ENCODE data around the gene GSDME. TPM values are rescaled to one million over a fixed set of nuclear protein-coding genes. Genes with fewer than 3 reads are reported as not detected.

Gene GSDME
- total and polyA plus RNA-seq, 10 of the 15 experiments (the other 5 are each of a cell fraction or from before 2014, with no cell fraction given) = 23.7 to 245 (median 128) TPM

DNA sequence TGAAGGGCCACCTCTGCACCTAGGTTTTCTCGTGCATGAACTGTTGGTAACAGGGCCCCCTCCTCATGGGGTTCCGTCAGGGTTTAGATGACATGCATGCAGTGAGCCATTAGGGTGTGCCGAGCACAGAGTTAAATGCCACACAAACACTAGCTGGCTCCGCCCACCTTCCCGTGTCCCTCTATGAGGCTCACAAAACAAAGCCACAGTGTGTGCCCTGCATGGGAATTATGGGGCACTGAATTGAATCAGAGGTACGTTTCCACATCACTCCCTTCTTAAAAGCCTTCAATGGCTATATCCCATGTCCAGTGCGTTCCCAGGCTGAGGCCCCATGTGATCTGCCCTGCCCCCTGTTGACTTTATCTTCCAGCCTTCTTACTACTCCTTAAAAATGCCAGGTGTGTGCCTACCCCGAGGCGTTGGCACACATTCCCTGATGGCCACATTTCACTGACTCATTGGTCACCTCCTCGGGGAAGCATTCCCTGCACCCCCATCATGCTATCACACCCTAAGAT is 35.7 kb downstream of the GSDME start (continued):
- TF ChIP-seq, protein P1, sequence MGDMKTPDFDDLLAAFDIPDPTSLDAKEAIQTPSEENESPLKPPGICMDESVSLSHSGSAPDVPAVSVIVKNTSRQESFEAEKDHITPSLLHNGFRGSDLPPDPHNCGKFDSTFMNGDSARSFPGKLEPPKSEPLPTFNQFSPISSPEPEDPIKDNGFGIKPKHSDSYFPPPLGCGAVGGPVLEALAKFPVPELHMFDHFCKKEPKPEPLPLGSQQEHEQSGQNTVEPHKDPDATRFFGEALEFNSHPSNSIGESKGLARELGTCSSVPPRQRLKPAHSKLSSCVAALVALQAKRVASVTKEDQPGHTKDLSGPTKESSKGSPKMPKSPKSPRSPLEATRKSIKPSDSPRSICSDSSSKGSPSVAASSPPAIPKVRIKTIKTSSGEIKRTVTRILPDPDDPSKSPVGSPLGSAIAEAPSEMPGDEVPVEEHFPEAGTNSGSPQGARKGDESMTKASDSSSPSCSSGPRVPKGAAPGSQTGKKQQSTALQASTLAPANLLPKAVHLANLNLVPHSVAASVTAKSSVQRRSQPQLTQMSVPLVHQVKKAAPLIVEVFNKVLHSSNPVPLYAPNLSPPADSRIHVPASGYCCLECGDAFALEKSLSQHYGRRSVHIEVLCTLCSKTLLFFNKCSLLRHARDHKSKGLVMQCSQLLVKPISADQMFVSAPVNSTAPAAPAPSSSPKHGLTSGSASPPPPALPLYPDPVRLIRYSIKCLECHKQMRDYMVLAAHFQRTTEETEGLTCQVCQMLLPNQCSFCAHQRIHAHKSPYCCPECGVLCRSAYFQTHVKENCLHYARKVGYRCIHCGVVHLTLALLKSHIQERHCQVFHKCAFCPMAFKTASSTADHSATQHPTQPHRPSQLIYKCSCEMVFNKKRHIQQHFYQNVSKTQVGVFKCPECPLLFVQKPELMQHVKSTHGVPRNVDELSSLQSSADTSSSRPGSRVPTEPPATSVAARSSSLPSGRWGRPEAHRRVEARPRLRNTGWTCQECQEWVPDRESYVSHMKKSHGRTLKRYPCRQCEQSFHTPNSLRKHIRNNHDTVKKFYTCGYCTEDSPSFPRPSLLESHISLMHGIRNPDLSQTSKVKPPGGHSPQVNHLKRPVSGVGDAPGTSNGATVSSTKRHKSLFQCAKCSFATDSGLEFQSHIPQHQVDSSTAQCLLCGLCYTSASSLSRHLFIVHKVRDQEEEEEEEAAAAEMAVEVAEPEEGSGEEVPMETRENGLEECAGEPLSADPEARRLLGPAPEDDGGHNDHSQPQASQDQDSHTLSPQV (IDR thresholded peaks at IDR 0.05) = no peak

- Histone ChIP-seq H3K9ac (ENCODE audit: control insufficient read depth, insufficient read depth, low read length) (no peak overlapping the region), H3K27ac (ENCODE audit: control insufficient read depth, insufficient read depth) (peak overlapping the region; percentile 20; the same call in 1 of the 2 replicates), H3K27me3 (replicated peaks in 1 of 2; ENCODE audit: control insufficient read depth in 2 of 2, insufficient read depth in 2 of 2, low read length in 1 of 2) (no peaks in the 10 kb centered on the region), H3K4me2 (ENCODE audit: control insufficient read depth, insufficient read depth) (no peak overlapping the region), H3K9me3 (replicated peaks; ENCODE audit: control insufficient read depth, insufficient read depth, low read length) (no peaks in the 10 kb centered on the region), H4K20me1 (ENCODE audit: control insufficient read depth, insufficient read depth) (no peaks in the 10 kb centered on the region), H3K4me1 (ENCODE audit: control insufficient read depth, insufficient read depth, low read length) (peaks cover 73% of the 10 kb centered on the region), H3K4me3 (no peak overlapping the region), H2AFZ (ENCODE audit: control insufficient read depth, low read depth, low read length) (no peak overlapping the region), H3K36me3 (ENCODE audit: control insufficient read depth in 2 of 2, insufficient read depth in 2 of 2, low read length in 1 of 2) (0 out of 4 replicates have a peak, but pooled peaks cover 0 to 3% of the 10 kb centered on the region in 2 experiments), H3K79me2 (ENCODE audit: control insufficient read depth, insufficient read depth, low read length) (peaks cover 19% of the 10 kb centered on the region)
- FAIRE-seq = no peak
- intact Hi-C loops (cut with micrococcal nuclease; ENCODE audit: unreplicated experiment) (no loop called here), in situ Hi-C loops (cut with MboI) (no loop called here)
- ChIA-PET RAD21 (ENCODE audit: unreplicated experiment) (interaction anchor here (0.6 to 1.2 kb wide), 2 partner anchors 36 to 191 kb away, joined by 3 to 4 read pairs; no protein-coding TSS in a partner anchor), CTCF (interaction anchor here (0.7 to 1.0 kb wide), 4 partner anchors 126 to 378 kb away, joined by 3 to 4 read pairs (median 3); no protein-coding TSS in a partner anchor), SMC1A (ENCODE audit: uncharacterized antibody, unreplicated experiment) (interaction anchor here (0.9 to 5.0 kb wide), 2 partner anchors 35 to 47 kb away, joined by 3 to 21 read pairs; no protein-coding TSS in a partner anchor), POLR2A (interaction anchor here (0.6 to 1.0 kb wide), 2 partner anchors 397 to 1033 kb away, joined by 4 read pairs; no protein-coding TSS in a partner anchor)
- peak; percentile 59 for ATAC-seq
- no peak for DNase-seq (ENCODE audit: low read depth, low spot score)
- BruUV-seq (replicated peaks) = no TSS peak
- WGBS (ENCODE audit: insufficient coverage, insufficient replicate concordance, low lambda C conversion rate, missing lambda C conversion rate) = 28% methylated on average over 3 of the region's 3 CpGs
- TF ChIP-seq BCL3 (IDR thresholded peaks at IDR 0.05; ENCODE audit: borderline replicate concordance, insufficient read depth, low read depth, low read length, poor library complexity, severe bottlenecking) = no peak
- TF ChIP-seq FOS (IDR thresholded peaks at IDR 0.05; ENCODE audit: borderline replicate concordance, extremely low read depth, insufficient read length) = no peak
- TF ChIP-seq LARP7 (IDR thresholded peaks at IDR 0.05) = no peak
- TF ChIP-seq, protein P2, sequence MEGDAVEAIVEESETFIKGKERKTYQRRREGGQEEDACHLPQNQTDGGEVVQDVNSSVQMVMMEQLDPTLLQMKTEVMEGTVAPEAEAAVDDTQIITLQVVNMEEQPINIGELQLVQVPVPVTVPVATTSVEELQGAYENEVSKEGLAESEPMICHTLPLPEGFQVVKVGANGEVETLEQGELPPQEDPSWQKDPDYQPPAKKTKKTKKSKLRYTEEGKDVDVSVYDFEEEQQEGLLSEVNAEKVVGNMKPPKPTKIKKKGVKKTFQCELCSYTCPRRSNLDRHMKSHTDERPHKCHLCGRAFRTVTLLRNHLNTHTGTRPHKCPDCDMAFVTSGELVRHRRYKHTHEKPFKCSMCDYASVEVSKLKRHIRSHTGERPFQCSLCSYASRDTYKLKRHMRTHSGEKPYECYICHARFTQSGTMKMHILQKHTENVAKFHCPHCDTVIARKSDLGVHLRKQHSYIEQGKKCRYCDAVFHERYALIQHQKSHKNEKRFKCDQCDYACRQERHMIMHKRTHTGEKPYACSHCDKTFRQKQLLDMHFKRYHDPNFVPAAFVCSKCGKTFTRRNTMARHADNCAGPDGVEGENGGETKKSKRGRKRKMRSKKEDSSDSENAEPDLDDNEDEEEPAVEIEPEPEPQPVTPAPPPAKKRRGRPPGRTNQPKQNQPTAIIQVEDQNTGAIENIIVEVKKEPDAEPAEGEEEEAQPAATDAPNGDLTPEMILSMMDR (IDR thresholded peaks at IDR 0.05 in 2 of 3, conservative IDR thresholded peaks at IDR 0.05 in 1 of 3; ENCODE audit: control insufficient read depth in 2 of 3, extremely low read depth in 1 of 3, insufficient read depth in 1 of 3, low read depth in 3 of 3, low read length in 3 of 3) = no peak
- no peak for TF ChIP-seq RBBP5 (conservative IDR thresholded peaks at IDR 0.05)
- TF ChIP-seq PAX8 (IDR thresholded peaks at IDR 0.05) = no peak
- TF ChIP-seq, protein P3, sequence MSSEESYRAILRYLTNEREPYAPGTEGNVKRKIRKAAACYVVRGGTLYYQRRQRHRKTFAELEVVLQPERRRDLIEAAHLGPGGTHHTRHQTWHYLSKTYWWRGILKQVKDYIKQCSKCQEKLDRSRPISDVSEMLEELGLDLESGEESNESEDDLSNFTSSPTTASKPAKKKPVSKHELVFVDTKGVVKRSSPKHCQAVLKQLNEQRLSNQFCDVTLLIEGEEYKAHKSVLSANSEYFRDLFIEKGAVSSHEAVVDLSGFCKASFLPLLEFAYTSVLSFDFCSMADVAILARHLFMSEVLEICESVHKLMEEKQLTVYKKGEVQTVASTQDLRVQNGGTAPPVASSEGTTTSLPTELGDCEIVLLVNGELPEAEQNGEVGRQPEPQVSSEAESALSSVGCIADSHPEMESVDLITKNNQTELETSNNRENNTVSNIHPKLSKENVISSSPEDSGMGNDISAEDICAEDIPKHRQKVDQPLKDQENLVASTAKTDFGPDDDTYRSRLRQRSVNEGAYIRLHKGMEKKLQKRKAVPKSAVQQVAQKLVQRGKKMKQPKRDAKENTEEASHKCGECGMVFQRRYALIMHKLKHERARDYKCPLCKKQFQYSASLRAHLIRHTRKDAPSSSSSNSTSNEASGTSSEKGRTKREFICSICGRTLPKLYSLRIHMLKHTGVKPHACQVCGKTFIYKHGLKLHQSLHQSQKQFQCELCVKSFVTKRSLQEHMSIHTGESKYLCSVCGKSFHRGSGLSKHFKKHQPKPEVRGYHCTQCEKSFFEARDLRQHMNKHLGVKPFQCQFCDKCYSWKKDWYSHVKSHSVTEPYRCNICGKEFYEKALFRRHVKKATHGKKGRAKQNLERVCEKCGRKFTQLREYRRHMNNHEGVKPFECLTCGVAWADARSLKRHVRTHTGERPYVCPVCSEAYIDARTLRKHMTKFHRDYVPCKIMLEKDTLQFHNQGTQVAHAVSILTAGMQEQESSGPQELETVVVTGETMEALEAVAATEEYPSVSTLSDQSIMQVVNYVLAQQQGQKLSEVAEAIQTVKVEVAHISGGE (CRISPR knock-in tag; IDR thresholded peaks at IDR 0.05) = no peak
- TF ChIP-seq FOXK2 (IDR thresholded peaks at IDR 0.05) = no peak
- TF ChIP-seq NFIC (IDR thresholded peaks at IDR 0.05; ENCODE audit: low read depth, low read length) = peak; percentile 61; the same call in 1 of the 2 replicates
These were observed 37.0 kb downstream of the GSDME start for GRCh38 chr7:24720283-24720682.
